Tibial nerve (tissue), 4 donors: Measurements from ENCODE around the gene GNAL.

Experiments
- EP300 ChIP-seq, 2 donors: sonication (generic); formaldehyde crosslinking; IDR thresholded peaks; one replicate each; pipeline ENCODE4 v1.6.1; 2017; ENCODE audit warnings: antibody characterized with exemption in 2 of 2, mild to moderate bottlenecking in 1 of 2
- POLR2A ChIP-seq, 2 donors: fragments of 450-650 bp; IDR thresholded peaks; one replicate each; pipeline ENCODE4 v1.6.1; 2017; ENCODE audit warnings: antibody characterized with exemption in 2 of 2, mild to moderate bottlenecking in 2 of 2, moderate library complexity in 2 of 2
- TF ChIP-seq, protein P1 (sequence below), 5 experiments: fragments of 200-600 bp in 3 of 5; fragments of 450-650 bp in 2 of 5; sonication (generic) in 3 of 5; IDR thresholded peaks; one replicate each; pipeline ENCODE4 v1.5.1; 2016 to 2019; ENCODE audit warnings: antibody characterized with exemption in 5 of 5, mild to moderate bottlenecking in 3 of 5, moderate library complexity in 2 of 5

DNA sequence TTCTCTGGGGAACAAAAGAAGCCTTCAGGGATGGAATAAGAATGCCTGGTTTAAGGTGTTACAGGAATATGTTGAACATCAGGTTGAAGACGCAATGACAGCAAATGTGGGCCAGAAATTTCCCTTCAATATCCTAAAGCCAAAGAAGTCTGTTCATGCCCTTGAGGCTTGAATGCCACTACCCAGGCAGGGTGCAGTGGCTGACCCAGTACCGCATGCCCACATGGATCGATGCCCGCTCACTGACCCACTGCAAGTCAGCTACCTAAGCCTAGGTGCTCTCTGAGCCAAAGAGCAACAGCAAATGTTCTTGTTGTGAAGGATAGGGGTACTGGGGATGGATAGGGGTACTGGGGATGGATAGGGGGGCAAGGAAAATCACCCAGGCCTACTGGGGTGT, 58.2 kb downstream of the GNAL start:
- TF ChIP-seq, protein P1, sequence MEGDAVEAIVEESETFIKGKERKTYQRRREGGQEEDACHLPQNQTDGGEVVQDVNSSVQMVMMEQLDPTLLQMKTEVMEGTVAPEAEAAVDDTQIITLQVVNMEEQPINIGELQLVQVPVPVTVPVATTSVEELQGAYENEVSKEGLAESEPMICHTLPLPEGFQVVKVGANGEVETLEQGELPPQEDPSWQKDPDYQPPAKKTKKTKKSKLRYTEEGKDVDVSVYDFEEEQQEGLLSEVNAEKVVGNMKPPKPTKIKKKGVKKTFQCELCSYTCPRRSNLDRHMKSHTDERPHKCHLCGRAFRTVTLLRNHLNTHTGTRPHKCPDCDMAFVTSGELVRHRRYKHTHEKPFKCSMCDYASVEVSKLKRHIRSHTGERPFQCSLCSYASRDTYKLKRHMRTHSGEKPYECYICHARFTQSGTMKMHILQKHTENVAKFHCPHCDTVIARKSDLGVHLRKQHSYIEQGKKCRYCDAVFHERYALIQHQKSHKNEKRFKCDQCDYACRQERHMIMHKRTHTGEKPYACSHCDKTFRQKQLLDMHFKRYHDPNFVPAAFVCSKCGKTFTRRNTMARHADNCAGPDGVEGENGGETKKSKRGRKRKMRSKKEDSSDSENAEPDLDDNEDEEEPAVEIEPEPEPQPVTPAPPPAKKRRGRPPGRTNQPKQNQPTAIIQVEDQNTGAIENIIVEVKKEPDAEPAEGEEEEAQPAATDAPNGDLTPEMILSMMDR (IDR thresholded peaks at IDR 0.05): no peak
- TF ChIP-seq POLR2A (IDR thresholded peaks at IDR 0.05): no peak
- no peak for TF ChIP-seq EP300 (IDR thresholded peaks at IDR 0.05)
